AG04450 (cell line): ENCODE measurements around the gene SLC16A4. TPM values are rescaled to one million over a fixed set of nuclear protein-coding genes. Genes with fewer than 3 reads are reported as not detected.

Experiments used
- CTCF ChIA-PET: fragments of 300-600, 350-600 bp; formaldehyde crosslinking; extraction: SDS; loops from one replicate; lab custom pipeline; 2022; ENCODE audit warnings: antibody characterized with exemption, inconsistent platforms; lab: Charles Lee
- POLR2A ChIA-PET: fragments of 350-600 bp; formaldehyde crosslinking; extraction: SDS; loops from one replicate; lab custom pipeline; 2021; ENCODE audit warnings: antibody characterized with exemption, inconsistent platforms; lab: Yijun Ruan, JAX
- DNase-seq: peaks from one replicate; pipeline ENCODE4 v3.0.0-alpha.2; 2011; ENCODE audit warnings: low read depth, low spot score
- H3K27ac ChIP-seq: one replicate; pipeline ENCODE4 v1.5.1; 2012; ENCODE audit warnings: low read depth, low read length, control low read depth
- H3K27me3 ChIP-seq: one replicate; pipeline ENCODE4 v1.6.0; 2012; ENCODE audit warnings: low read length; ENCODE audit not compliant: control insufficient read depth, insufficient read depth
- H3K4me3 ChIP-seq: 2 replicates; pipeline ENCODE4 v1.5.1; 2011; ENCODE audit warnings: mild to moderate bottlenecking, low read depth, low read length, control low read depth
- H3K9me3 ChIP-seq: 2 replicates; pipeline ENCODE4 v1.5.1; 2012; ENCODE audit warnings: low read length; ENCODE audit not compliant: control insufficient read depth, insufficient read depth
- CTCF ChIP-seq: IDR thresholded peaks from 2 replicates; pipeline ENCODE4 v1.5.1; 2011; ENCODE audit warnings: low read depth, low read length, control low read depth, inconsistent platforms
- polyA plus RNA-seq: library from polyadenylated mRNA; depleted of rRNA; stranded (reverse); fragments of >200 nt; gene quantifications from 2 replicates; pipeline ENCODE4 v1.2.3, GENCODE V29; 2011

SLC16A4 gene
- polyA plus RNA-seq, 1 experiment = 98.8 TPM

GRCh38 chr1:110430366-110430765, 39.5 kb upstream of the SLC16A4 start:
- H3K9me3 ChIP-seq = no peaks in the 10 kb centered on the region
- TF ChIP-seq CTCF = no peak
- H3K4me3 ChIP-seq = no peak overlapping the region
- no peak for DNase-seq
- peaks cover 43% of the 10 kb centered on the region for H3K27me3 ChIP-seq
- POLR2A ChIA-PET = no interaction called here
- H3K27ac ChIP-seq = no peak overlapping the region
- CTCF ChIA-PET = interaction anchor here (1.5 to 4.4 kb wide), 3 partner anchors 18 to 66 kb away, joined by 12 to 15 read pairs (median 14); no protein-coding TSS in a partner anchor

- H3K9me3 ChIP-seq = no peaks in the 10 kb centered on the region
- TF ChIP-seq CTCF = no peak
- DNase-seq = no peak
- ChIA-PET POLR2A (no interaction called here), CTCF (interaction anchor here (0.7 to 4.4 kb wide), 2 partner anchors 17 to 116 kb away, joined by 3 to 15 read pairs; no protein-coding TSS in a partner anchor)
- no peak overlapping the region for H3K27ac ChIP-seq
- no peak overlapping the region for H3K4me3 ChIP-seq
- H3K27me3 ChIP-seq = peaks cover 48% of the 10 kb centered on the region
Measured at GRCh38 chr1:110428946-110429345, 38.1 kb upstream of the SLC16A4 start.

GRCh38 chr1:110426854-110427253, 36.0 kb upstream of the SLC16A4 start:
- no peaks in the 10 kb centered on the region for H3K9me3 ChIP-seq
- no peak for TF ChIP-seq CTCF
- H3K27me3 ChIP-seq = peaks cover 45% of the 10 kb centered on the region
- H3K27ac ChIP-seq = no peak overlapping the region
- CTCF ChIA-PET = interaction anchor here (0.9 to 2.4 kb wide), 3 partner anchors 15 to 69 kb away, joined by 3 to 15 read pairs (median 4); no protein-coding TSS in a partner anchor
- no peak overlapping the region for H3K4me3 ChIP-seq
- POLR2A ChIA-PET = no interaction called here
- no peak for DNase-seq

GRCh38 chr1:110425612-110426152, 34.9 kb upstream of the SLC16A4 start:
- Histone ChIP-seq H3K4me3 (no peak overlapping the region), H3K27ac (no peak overlapping the region), H3K9me3 (no peaks in the 10 kb centered on the region), H3K27me3 (peaks cover 34% of the 10 kb centered on the region)
- no peak for DNase-seq
- no peak for TF ChIP-seq CTCF
- ChIA-PET POLR2A (no interaction called here), CTCF (interaction anchor here (0.9 to 2.4 kb wide), 4 partner anchors 14 to 70 kb away, joined by 3 to 15 read pairs (median 4); no protein-coding TSS in a partner anchor)
